MG63 (cell line): Measurements from ENCODE around the gene PLCD1. TPM values are rescaled to one million over a fixed set of nuclear protein-coding genes. Genes with fewer than 3 reads are reported as not detected.

Experiments used
- DNase-seq: peaks from one replicate; pipeline ENCODE4 v3.0.0-alpha.2; 2020
- H3K27me3 ChIP-seq: fragments of 250-450 bp; sonication (Bioruptor Pico); 2 replicates; pipeline ENCODE4 v1.5.1; 2020; ENCODE audit warnings: mild to moderate bottlenecking, moderate library complexity
- H3K36me3 ChIP-seq: fragments of 250-450 bp; sonication (Bioruptor Pico); 2 replicates; pipeline ENCODE4 v1.5.1; 2020; ENCODE audit warnings: mild to moderate bottlenecking, moderate library complexity
- H3K4me3 ChIP-seq: fragments of 250-450 bp; sonication (Bioruptor Pico); 2 replicates; pipeline ENCODE4 v1.5.1; 2020; ENCODE audit warnings: mild to moderate bottlenecking, moderate library complexity
- H3K9me3 ChIP-seq: fragments of 250-450 bp; sonication (Bioruptor Pico); 2 replicates; pipeline ENCODE4 v1.5.1; 2020; ENCODE audit warnings: mild to moderate bottlenecking, moderate library complexity
- total RNA-seq: library from RNA; depleted of rRNA; stranded (reverse); fragments of >200 nt; shearing (Covaris generic); gene quantifications from 2 replicates; pipeline ENCODE4 v1.2.3, GENCODE V29; 2014; ENCODE audit warnings: low replicate concordance; rRNA removed

Gene PLCD1
- total RNA-seq, 1 experiment from 2014 or later = 0.13 TPM

GRCh38 chr3:37968813-37969595, 60.4 kb downstream of the PLCD1 start:
- Histone ChIP-seq H3K36me3 (no peaks in the 10 kb centered on the region), H3K4me3 (no peak overlapping the region), H3K9me3 (no peaks in the 10 kb centered on the region), H3K27me3 (no peaks in the 10 kb centered on the region)
- no peak for DNase-seq

- Histone ChIP-seq H3K9me3 (no peaks in the 10 kb centered on the region), H3K4me3 (no peak overlapping the region), H3K36me3 (no peaks in the 10 kb centered on the region), H3K27me3 (no peaks in the 10 kb centered on the region)
- no peak for DNase-seq
These were observed 61.2 kb downstream of the PLCD1 start for GRCh38 chr3:37968199-37968598.

- peak; percentile 39 for DNase-seq
- H3K36me3 ChIP-seq = no peaks in the 10 kb centered on the region
- no peak overlapping the region for H3K4me3 ChIP-seq
- H3K9me3 ChIP-seq = no peaks in the 10 kb centered on the region
- no peaks in the 10 kb centered on the region for H3K27me3 ChIP-seq
These were observed 62.1 kb downstream of the PLCD1 start for GRCh38 chr3:37967260-37967881.

- H3K27me3 ChIP-seq = no peaks in the 10 kb centered on the region
- H3K9me3 ChIP-seq = no peaks in the 10 kb centered on the region
- H3K36me3 ChIP-seq = no peaks in the 10 kb centered on the region
- DNase-seq = no peak
- H3K4me3 ChIP-seq = no peak overlapping the region
These were observed 64.7 kb downstream of the PLCD1 start for GRCh38 chr3:37964716-37965115.

GRCh38 chr3:37964146-37964545, 65.3 kb downstream of the PLCD1 start:
- no peak for DNase-seq
- Histone ChIP-seq H3K27me3 (no peaks in the 10 kb centered on the region), H3K36me3 (no peaks in the 10 kb centered on the region), H3K4me3 (no peak overlapping the region), H3K9me3 (no peaks in the 10 kb centered on the region)

GRCh38 chr3:37963635-37964034, 65.8 kb downstream of the PLCD1 start:
- DNase-seq = no peak
- no peaks in the 10 kb centered on the region for H3K27me3 ChIP-seq
- H3K4me3 ChIP-seq = no peak overlapping the region
- H3K36me3 ChIP-seq = no peaks in the 10 kb centered on the region
- H3K9me3 ChIP-seq = no peaks in the 10 kb centered on the region

- no peaks in the 10 kb centered on the region for H3K9me3 ChIP-seq
- DNase-seq = no peak
- no peaks in the 10 kb centered on the region for H3K36me3 ChIP-seq
- H3K4me3 ChIP-seq = no peak overlapping the region
- no peaks in the 10 kb centered on the region for H3K27me3 ChIP-seq
These were observed 66.4 kb downstream of the PLCD1 start for GRCh38 chr3:37963016-37963415.

- no peaks in the 10 kb centered on the region for H3K9me3 ChIP-seq
- no peak for DNase-seq
These were observed 67.6 kb downstream of the PLCD1 start for GRCh38 chr3:37961622-37962431.

GRCh38 chr3:37957539-37957936, 71.9 kb downstream of the PLCD1 start:
- H3K4me3 ChIP-seq = no peak overlapping the region
- H3K27me3 ChIP-seq = no peaks in the 10 kb centered on the region
- peaks cover 5% of the 10 kb centered on the region; the same call in 1 of the 2 replicates for H3K9me3 ChIP-seq
- H3K36me3 ChIP-seq = peaks cover 8% of the 10 kb centered on the region; the same call in 1 of the 2 replicates
- DNase-seq = no peak

More at GRCh38 chr3:37961622-37962431, 67.6 kb downstream of the PLCD1 start:
- H3K36me3 ChIP-seq = no peaks in the 10 kb centered on the region
- no peak overlapping the region for H3K4me3 ChIP-seq
- H3K27me3 ChIP-seq = no peaks in the 10 kb centered on the region

Other genes starting within 250 kb of the PLCD1 start
- 13.5 and 24.6 TPM in 2 replicates for gene CTDSPL, start 167.8 kb downstream of the PLCD1 start, total RNA-seq
- gene VILL, start 38.9 kb downstream of the PLCD1 start, total RNA-seq = 0.15 and 4.4 TPM in 2 replicates
- gene DLEC1, start 9.6 kb upstream of the PLCD1 start, total RNA-seq = not detected in 2 replicates
- gene ACAA1, start 107.5 kb upstream of the PLCD1 start, total RNA-seq = 9.7 and 31.8 TPM in 2 replicates
- gene MYD88, start 109.0 kb upstream of the PLCD1 start, total RNA-seq = 4.1 TPM in 1 of 2 replicates, not detected in the other
- gene OXSR1, start 135.9 kb upstream of the PLCD1 start, total RNA-seq = 13.2 and 20.3 TPM in 2 replicates
- not detected in 2 replicates for gene SLC22A13, start 236.2 kb upstream of the PLCD1 start, total RNA-seq